Peyer's patch (tissue), 4 donors: Measurements from ENCODE around the gene GALNT2.

ENCODE experiments used
- POLR2A ChIP-seq, 2 donors: fragments of 450-650 bp; IDR thresholded peaks; one replicate each; pipeline ENCODE4 v1.5.1; 2017; ENCODE audit warnings: antibody characterized with exemption in 2 of 2, mild to moderate bottlenecking in 2 of 2, moderate library complexity in 2 of 2
- TF ChIP-seq, protein P1 (sequence below), 6 experiments: fragments of 450-650 bp in 4 of 6; fragments of 200-600 bp in 2 of 6; sonication (generic) in 1 of 6; IDR thresholded peaks; one replicate each; pipeline ENCODE4 v1.5.1; 2017 to 2019; ENCODE audit warnings: antibody characterized with exemption in 6 of 6, mild to moderate bottlenecking in 3 of 6, moderate library complexity in 1 of 6

DNA sequence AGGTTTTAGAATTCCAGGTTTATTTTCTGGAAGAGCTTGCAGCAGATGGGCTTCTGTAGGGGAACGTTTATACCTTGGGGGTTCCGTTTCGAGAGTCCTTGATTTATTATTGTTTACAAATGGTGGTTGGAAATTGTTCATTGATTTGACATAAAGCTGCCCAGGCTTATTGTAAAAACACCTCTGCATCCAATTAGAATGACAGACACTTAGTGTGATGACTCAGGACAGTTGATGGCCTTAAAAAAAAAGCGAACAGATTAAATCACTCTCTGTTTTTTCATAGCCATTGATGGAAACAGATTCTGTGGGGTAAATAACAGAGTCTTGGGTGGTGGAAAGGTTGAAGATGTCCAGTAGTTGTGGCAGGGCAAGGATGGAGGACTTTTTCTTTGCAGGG is 35.4 kb downstream of the GALNT2 start:
- TF ChIP-seq, protein P1, sequence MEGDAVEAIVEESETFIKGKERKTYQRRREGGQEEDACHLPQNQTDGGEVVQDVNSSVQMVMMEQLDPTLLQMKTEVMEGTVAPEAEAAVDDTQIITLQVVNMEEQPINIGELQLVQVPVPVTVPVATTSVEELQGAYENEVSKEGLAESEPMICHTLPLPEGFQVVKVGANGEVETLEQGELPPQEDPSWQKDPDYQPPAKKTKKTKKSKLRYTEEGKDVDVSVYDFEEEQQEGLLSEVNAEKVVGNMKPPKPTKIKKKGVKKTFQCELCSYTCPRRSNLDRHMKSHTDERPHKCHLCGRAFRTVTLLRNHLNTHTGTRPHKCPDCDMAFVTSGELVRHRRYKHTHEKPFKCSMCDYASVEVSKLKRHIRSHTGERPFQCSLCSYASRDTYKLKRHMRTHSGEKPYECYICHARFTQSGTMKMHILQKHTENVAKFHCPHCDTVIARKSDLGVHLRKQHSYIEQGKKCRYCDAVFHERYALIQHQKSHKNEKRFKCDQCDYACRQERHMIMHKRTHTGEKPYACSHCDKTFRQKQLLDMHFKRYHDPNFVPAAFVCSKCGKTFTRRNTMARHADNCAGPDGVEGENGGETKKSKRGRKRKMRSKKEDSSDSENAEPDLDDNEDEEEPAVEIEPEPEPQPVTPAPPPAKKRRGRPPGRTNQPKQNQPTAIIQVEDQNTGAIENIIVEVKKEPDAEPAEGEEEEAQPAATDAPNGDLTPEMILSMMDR (IDR thresholded peaks at IDR 0.05), result no peak
- no peak for TF ChIP-seq POLR2A (IDR thresholded peaks at IDR 0.05)
